H1 (cell line): ENCODE measurements around the gene YPEL5. TPM values are rescaled to one million over a fixed set of nuclear protein-coding genes. Genes with fewer than 3 reads are reported as not detected.

Experiments used
- CTCF ChIA-PET: fragments of 300-600 bp; sonication (Branson Sonifier 250); formaldehyde crosslinking; loops from one replicate; lab custom pipeline; 2021; ENCODE audit not compliant: partially characterized antibody; lab: Charles Lee
- POLR2A ChIA-PET: fragments of 300-600 bp; sonication (Branson Sonifier 250); formaldehyde crosslinking; loops from one replicate; lab custom pipeline; 2021; ENCODE audit warnings: inconsistent platforms; ENCODE audit not compliant: partially characterized antibody; lab: Charles Lee
- DNase-seq, 2 experiments: peaks; one replicate each; pipeline versions ENCODE4 v3.0.0 to v3.0.0-alpha.2; 2010 to 2022; ENCODE audit warnings: low spot score in 2 of 2, low read depth in 1 of 2, mixed read lengths in 1 of 2
- FAIRE-seq: peaks from 2 replicates; lab custom pipeline; 2011; peaks lifted over from hg19 to GRCh38; lab: Jason Lieb, UNC
- H2AFZ ChIP-seq: 2 replicates; pipeline ENCODE4 v1.8.1; 2012; ENCODE audit warnings: low read length, inconsistent platforms
- H2AK5ac ChIP-seq: 2 replicates; pipeline ENCODE4 v1.6.1; 2013; ENCODE audit warnings: low read depth, low read length
- H2BK120ac ChIP-seq: replicated peaks from 2 replicates; pipeline ENCODE3; 2013; ENCODE audit warnings: low read depth, low read length, inconsistent platforms
- H2BK12ac ChIP-seq: 2 replicates; pipeline ENCODE4 v1.6.1; 2013; ENCODE audit warnings: low read depth, low read length
- H2BK15ac ChIP-seq: 2 replicates; pipeline ENCODE4 v1.6.1; 2013; ENCODE audit warnings: low read length
- H2BK20ac ChIP-seq: 2 replicates; pipeline ENCODE4 v1.6.1; 2013; ENCODE audit warnings: low read length
- H2BK5ac ChIP-seq: 2 replicates; pipeline ENCODE4 v1.6.1; 2013; ENCODE audit warnings: low read depth, low read length
- H3K14ac ChIP-seq: 2 replicates; pipeline ENCODE4 v1.6.1; 2013; ENCODE audit warnings: inconsistent platforms; ENCODE audit not compliant: insufficient read length
- H3K18ac ChIP-seq: 2 replicates; pipeline ENCODE4 v1.6.1; 2013; ENCODE audit warnings: low read length; ENCODE audit errors: extremely low read depth
- H3K23ac ChIP-seq: 2 replicates; pipeline ENCODE4 v1.6.1; 2013; ENCODE audit warnings: inconsistent platforms; ENCODE audit not compliant: insufficient read length
- H3K23me2 ChIP-seq: 2 replicates; pipeline ENCODE4 v1.6.1; 2013; ENCODE audit warnings: low read depth, low read length
- H3K27ac ChIP-seq: 2 replicates; pipeline ENCODE4 v1.6.1; 2011; ENCODE audit warnings: low read depth, low read length, inconsistent platforms
- H3K27me3 ChIP-seq, 4 experiments: replicated peaks in 1 of 4; 1 replicate in 1 of 4; 2 replicates in 3 of 4; pipeline versions ENCODE4 v1.6.1 to v1.8.1; 2011 to 2013; ENCODE audit warnings: low read length in 3 of 4, mild to moderate bottlenecking in 3 of 4, inconsistent platforms in 2 of 4, mixed read lengths in 2 of 4, moderate library complexity in 1 of 4; ENCODE audit not compliant: control insufficient read depth in 3 of 4, insufficient read depth in 3 of 4; ENCODE audit errors: extremely low read depth in 1 of 4
- H3K36me3 ChIP-seq, 4 experiments: 2 replicates each; pipeline versions ENCODE4 v1.6.1 to v1.8.1; 2011 to 2013; ENCODE audit warnings: mild to moderate bottlenecking in 4 of 4, low read length in 3 of 4, moderate library complexity in 2 of 4, control low read depth in 1 of 4, inconsistent platforms in 1 of 4; ENCODE audit not compliant: insufficient read depth in 4 of 4, control insufficient read depth in 2 of 4
- H3K4ac ChIP-seq: replicated peaks from 2 replicates; pipeline ENCODE3; 2013; ENCODE audit warnings: low read length, low read depth, mixed read lengths, inconsistent platforms; ENCODE audit not compliant: insufficient read length
- H3K4me1 ChIP-seq, 4 experiments: replicated peaks in 1 of 4; 1 replicate in 1 of 4; 2 replicates in 3 of 4; pipeline versions ENCODE4 v1.6.1 to v1.8.1; 2011 to 2013; ENCODE audit warnings: low read length in 3 of 4, inconsistent platforms in 2 of 4, mixed read lengths in 1 of 4; ENCODE audit not compliant: insufficient read depth in 4 of 4, control insufficient read depth in 3 of 4
- H3K4me2 ChIP-seq, 2 experiments: 2 replicates each; pipeline versions ENCODE4 v1.6.1 to v1.8.1; 2011 to 2013; ENCODE audit warnings: low read depth in 2 of 2, low read length in 2 of 2, control low read depth in 1 of 2, inconsistent platforms in 1 of 2, mild to moderate bottlenecking in 1 of 2; ENCODE audit not compliant: insufficient read depth in 1 of 2
- H3K4me3 ChIP-seq, 4 experiments: fragments of 200-600, 300-600 bp in 1 of 4; sonication (generic), shearing (Covaris generic), sonication (Bioruptor Twin) in 1 of 4; 2 replicates each; pipeline versions ENCODE4 v1.5.1 to v1.8.1; 2011 to 2016; ENCODE audit warnings: low read length in 4 of 4, low read depth in 3 of 4, control low read depth in 2 of 4, inconsistent platforms in 2 of 4, mild to moderate bottlenecking in 2 of 4, mixed read lengths in 1 of 4, moderate library complexity in 1 of 4; ENCODE audit not compliant: insufficient read depth in 2 of 4; ENCODE audit errors: extremely low read depth in 1 of 4
- H3K56ac ChIP-seq: replicated peaks from 2 replicates; pipeline ENCODE3; 2013; ENCODE audit warnings: low read depth, mild to moderate bottlenecking, mixed read lengths, low read length, inconsistent platforms; ENCODE audit not compliant: insufficient read length
- H3K79me1 ChIP-seq: 2 replicates; pipeline ENCODE4 v1.6.1; 2013; ENCODE audit warnings: low read depth, low read length, control low read depth
- H3K79me2 ChIP-seq, 2 experiments: 2 replicates each; pipeline versions ENCODE4 v1.6.1 to v1.8.1; 2012 to 2013; ENCODE audit warnings: low read length in 2 of 2, mild to moderate bottlenecking in 2 of 2, inconsistent platforms in 1 of 2; ENCODE audit not compliant: insufficient read depth in 2 of 2, control insufficient read depth in 1 of 2
- H3K9ac ChIP-seq, 4 experiments: replicated peaks in 1 of 4; 1 replicate in 1 of 4; 2 replicates in 3 of 4; pipeline versions ENCODE4 v1.6.1 to v1.8.1; 2011 to 2013; ENCODE audit warnings: low read depth in 3 of 4, low read length in 3 of 4, control low read depth in 2 of 4, mild to moderate bottlenecking in 2 of 4, moderate library complexity in 2 of 4, inconsistent platforms in 1 of 4; ENCODE audit errors: extremely low read depth in 1 of 4
- H3K9me3 ChIP-seq, 2 experiments: 2 replicates each; pipeline versions ENCODE4 v1.6.1 to v1.8.1; 2012 to 2013; ENCODE audit warnings: mild to moderate bottlenecking in 2 of 2, moderate library complexity in 2 of 2, control low read depth in 1 of 2, inconsistent platforms in 1 of 2, low read depth in 1 of 2, low read length in 1 of 2, mixed read lengths in 1 of 2; ENCODE audit not compliant: insufficient read depth in 2 of 2
- H4K20me1 ChIP-seq, 2 experiments: replicated peaks in 1 of 2; 2 replicates each; pipeline versions ENCODE3 to v1.8.1; 2011 to 2013; ENCODE audit warnings: inconsistent platforms in 2 of 2, low read length in 2 of 2, mild to moderate bottlenecking in 1 of 2; ENCODE audit not compliant: insufficient read depth in 2 of 2, control insufficient read depth in 1 of 2
- H4K5ac ChIP-seq: 2 replicates; pipeline ENCODE4 v1.6.1; 2013; ENCODE audit warnings: low read length, low read depth, mixed read lengths, inconsistent platforms; ENCODE audit not compliant: insufficient read length
- H4K8ac ChIP-seq: 2 replicates; pipeline ENCODE4 v1.8.0; 2013; ENCODE audit warnings: mild to moderate bottlenecking, moderate library complexity, low read length, inconsistent platforms; ENCODE audit not compliant: insufficient read depth; ENCODE audit errors: extremely low read depth
- H4K91ac ChIP-seq: replicated peaks from 2 replicates; pipeline ENCODE3; 2013; ENCODE audit warnings: low read length, mixed read lengths, inconsistent platforms; ENCODE audit not compliant: insufficient read length
- FOSL1 ChIP-seq: IDR thresholded peaks from 2 replicates; pipeline ENCODE4 v1.6.1; 2011; ENCODE audit warnings: mild to moderate bottlenecking, low read depth, low read length, moderate library complexity; ENCODE audit not compliant: insufficient read depth
- POU5F1 ChIP-seq: IDR thresholded peaks from 2 replicates; pipeline ENCODE4 v1.6.1; 2011; ENCODE audit warnings: low read depth, mild to moderate bottlenecking, low read length, moderate library complexity
- RXRA ChIP-seq: IDR thresholded peaks from 2 replicates; pipeline ENCODE4 v1.6.1; 2011; ENCODE audit warnings: low read depth, mild to moderate bottlenecking, low read length, moderate library complexity; ENCODE audit not compliant: insufficient read depth
- SRF ChIP-seq: IDR thresholded peaks from 2 replicates; pipeline ENCODE4 v1.6.1; 2011; ENCODE audit warnings: mild to moderate bottlenecking, low read depth, low read length, moderate library complexity
- TEAD4 ChIP-seq: IDR thresholded peaks from 2 replicates; pipeline ENCODE4 v1.6.1; 2012; ENCODE audit warnings: low read depth, low read length, inconsistent platforms, mixed read lengths
- WGBS, 2 experiments: shearing (Covaris generic) in 1 of 2; methylation state at CpG; one replicate each; pipeline versions ENCODE4 v1.1.6 to v1.1.7; 2013 to 2015; ENCODE audit warnings: low lambda C conversion rate in 2 of 2, mixed read lengths in 2 of 2, inconsistent platforms in 1 of 2, low coverage in 1 of 2, missing lambda C conversion rate in 1 of 2; ENCODE audit not compliant: insufficient replicate concordance in 2 of 2, insufficient coverage in 1 of 2, insufficient read length in 1 of 2; ENCODE audit errors: extremely low coverage in 1 of 2, missing lambda C conversion rate in 1 of 2; 5-methylcytosine and 5-hydroxymethylcytosine counted together
- polyA plus RNA-seq, 7 experiments: library from polyadenylated mRNA; depleted of rRNA in 3 of 7; stranded (reverse) in 5 of 7; unstranded in 2 of 7; fragments of >200 nt in 5 of 7; fragments of 200-250 nt in 2 of 7; gene quantifications; 1 replicate in 5 of 7; 2 replicates in 1 of 7; 4 replicates in 1 of 7; pipeline versions ENCODE4 v1.2.1 to v1.2.3, GENCODE V29; 2011 to 2013; ENCODE audit warnings: missing spikeins in 2 of 7, mixed read lengths in 2 of 7
- total RNA-seq: library from RNA; stranded (reverse); fragmentation: NEBNext Ultra II Directional; extraction: Animal tissue kit (Norgen Biotek cat#: 25700); gene quantifications from 2 replicates; pipeline ENCODE4 v1.2.1, GENCODE V29; 2021

The YPEL5 gene
- total and polyA plus RNA-seq, 2 of the 8 experiments (the other 6 are each of a cell fraction or from before 2014, with no cell fraction given), result 18.5 to 28.0 TPM

GRCh38 chr2:30150786-30151185 lies 4.0 kb downstream of the YPEL5 start:
- Histone ChIP-seq H3K23me2 (peaks cover 7% of the 10 kb centered on the region; the same call in 1 of the 2 replicates), H3K9ac (no peak overlapping the region), H3K14ac (no peak overlapping the region), H3K56ac (no peak overlapping the region), H3K4ac (no peak overlapping the region), H3K4me2 (peak overlapping the region in 1 of 2 experiments; percentile 86; a peak in 2 of 4 replicates), H4K8ac (no peak overlapping the region), H2BK120ac (no peak overlapping the region), H3K4me3 (peak overlapping the region in 1 of 4 experiments; percentile 85; a peak in 1 of 8 replicates), H2BK15ac (no peak overlapping the region), H2AFZ (no peak overlapping the region), H4K91ac (no peak overlapping the region), H3K18ac (no peak overlapping the region), H4K20me1 (no peaks in the 10 kb centered on the region), H3K36me3 (peaks cover 0 to 8% (median 0%) of the 10 kb centered on the region in 4 experiments; a peak in 3 of 8 replicates), H3K27me3 (no peaks in the 10 kb centered on the region; a peak in 2 of 7 replicates), H3K79me2 (peaks cover 0 to 11% of the 10 kb centered on the region in 2 experiments; a peak in 2 of 4 replicates), H3K23ac (no peak overlapping the region), H2BK20ac (no peak overlapping the region), H4K5ac (no peak overlapping the region), H3K9me3 (no peaks in the 10 kb centered on the region), H2AK5ac (no peak overlapping the region), H2BK5ac (no peak overlapping the region), H3K4me1 (peaks cover 4 to 22% (median 14%) of the 10 kb centered on the region in 4 experiments; a peak in 6 of 7 replicates), H3K27ac (no peak overlapping the region), H2BK12ac (no peak overlapping the region), H3K79me1 (no peaks in the 10 kb centered on the region)
- DNase-seq (no peak), FAIRE-seq (no peak)
- WGBS, 2 experiments, result 79% methylated on average over 4 of the region's 4 CpGs; no CpG with 5 or more reads in 1 of the 2 experiments
- CTCF ChIA-PET, result interaction anchor here (0.8 to 6.5 kb wide), 6 partner anchors 10 to 561 kb away, joined by 3 to 60 read pairs (median 6); no protein-coding TSS in a partner anchor
- POLR2A ChIA-PET, result interaction anchor here (0.9 to 4.0 kb wide), 3 partner anchors 8 to 81 kb away, joined by 6 to 24 read pairs (median 6); no protein-coding TSS in a partner anchor
- TF ChIP-seq RXRA (no peak), SRF (no peak), POU5F1 (no peak), TEAD4 (no peak), FOSL1 (no peak)
